Vagina (tissue), 2 donors: ENCODE measurements around the gene ZNF727. TPM values are rescaled to one million over a fixed set of nuclear protein-coding genes. Genes with fewer than 3 reads are reported as not detected.
"Not testable (repeated sequence)": the region's sequence is repeated elsewhere in the genome, so short reads cannot be mapped to it uniquely, and the experiment has no call there.

Experiments
- DNase-seq, 2 donors: peaks; one replicate each; pipeline ENCODE4 v3.0.0-alpha.2; 2017; ENCODE audit errors: extremely low spot score in 2 of 2
- H3K27ac ChIP-seq: fragments of 200-600 bp; sonication (generic); one replicate; pipeline ENCODE4 v1.5.1; 2019
- H3K27me3 ChIP-seq: fragments of 200-600 bp; sonication (generic); one replicate; pipeline ENCODE4 v1.5.1; 2019
- H3K36me3 ChIP-seq, 2 donors: fragments of 200-600 bp; sonication (generic); one replicate each; pipeline ENCODE4 v1.5.1; 2017 to 2019
- H3K4me1 ChIP-seq: fragments of 200-600 bp; sonication (generic); one replicate; pipeline ENCODE4 v1.5.1; 2019
- H3K4me3 ChIP-seq, 2 donors: fragments of 200-600 bp; sonication (generic); 1 replicate in 1 of 2; 2 replicates in 1 of 2; pipeline ENCODE4 v1.5.1; 2016 to 2019
- H3K9me3 ChIP-seq: fragments of 200-600 bp; sonication (generic); one replicate; pipeline ENCODE4 v1.5.1; 2019
- CTCF ChIP-seq, 3 experiments: fragments of 450-650 bp in 2 of 3; fragments of 200-600 bp in 1 of 3; sonication (generic) in 1 of 3; IDR thresholded peaks; one replicate each; pipeline ENCODE4 v1.5.1; 2017 to 2019; ENCODE audit warnings: antibody characterized with exemption in 3 of 3, mild to moderate bottlenecking in 2 of 3, moderate library complexity in 2 of 3
- POLR2A ChIP-seq, 2 donors: fragments of 450-650 bp; IDR thresholded peaks; one replicate each; pipeline ENCODE4 v1.6.1; 2017; ENCODE audit warnings: antibody characterized with exemption in 2 of 2, mild to moderate bottlenecking in 2 of 2, moderate library complexity in 2 of 2
- POLR2AphosphoS5 ChIP-seq, 2 donors: sonication (generic); formaldehyde crosslinking; IDR thresholded peaks; one replicate each; pipeline ENCODE4 v1.9.0; 2017; ENCODE audit warnings: antibody characterized with exemption in 2 of 2, mild to moderate bottlenecking in 2 of 2, low read depth in 1 of 2; ENCODE audit not compliant: insufficient read depth in 1 of 2
- intact Hi-C: fragments of 100-400 bp; cut with DNase I; formaldehyde crosslinking; loops from one replicate; pipeline ENCODE4 v1.15.1; 2023
- total RNA-seq: library from RNA; depleted of rRNA; stranded (reverse); fragments of >200 nt; gene quantifications from one replicate; pipeline ENCODE4 v1.2.3, GENCODE V29; 2016

Gene ZNF727
- 5.4 TPM for total RNA-seq

- H3K9me3 ChIP-seq: no peaks in the 10 kb centered on the region
- H3K27ac ChIP-seq: peak within 1 kb of the TSS; percentile 77
- intact Hi-C loops: no loop called here
- no peak for TF ChIP-seq POLR2A (IDR thresholded peaks at IDR 0.05)
- peak in 1 of 2 donors; percentile 62 for TF ChIP-seq POLR2AphosphoS5 (IDR thresholded peaks at IDR 0.05; ENCODE audit: insufficient read depth in 1 of 2, low read depth in 1 of 2)
- TF ChIP-seq CTCF (IDR thresholded peaks at IDR 0.05): no peak
- no peaks in the 10 kb centered on the region for H3K36me3 ChIP-seq
- H3K4me1 ChIP-seq: peaks cover 22% of the 10 kb centered on the region
- H3K4me3 ChIP-seq: peak within 1 kb of the TSS; percentile 36 to 75
- no peaks in the 10 kb centered on the region for H3K27me3 ChIP-seq
- DNase-seq: no peak
Observed at GRCh38 chr7:64045301-64046040, at the start of gene ZNF727. Gene ZNF727 (plus strand): TSS chr7:64045434. CDS start chr7:64045622, 188 bp downstream.

GRCh38 chr7:63998549-63998948 lies 46.7 kb upstream of the ZNF727 start, which contains the start of gene ZNF722:
Gene ZNF722 (plus strand): TSS chr7:63998849. CDS start chr7:63998962, 113 bp downstream.
- Histone ChIP-seq H3K4me1 (no peaks in the 10 kb centered on the region), H3K36me3 (no peaks in the 10 kb centered on the region), H3K4me3 (no peak within 1 kb of the TSS), H3K27ac (no peak within 1 kb of the TSS), H3K27me3 (no peaks in the 10 kb centered on the region), H3K9me3 (no peaks in the 10 kb centered on the region)
- no peak for TF ChIP-seq CTCF (IDR thresholded peaks at IDR 0.05)
- TF ChIP-seq POLR2A (IDR thresholded peaks at IDR 0.05): no peak
- TF ChIP-seq POLR2AphosphoS5 (IDR thresholded peaks at IDR 0.05; ENCODE audit: insufficient read depth in 1 of 2, low read depth in 1 of 2): no peak
- DNase-seq: no peak
- intact Hi-C loops: no loop called here

GRCh38 chr7:64015496-64015895 lies 29.7 kb upstream of the ZNF727 start:
- H3K27me3 ChIP-seq, intact Hi-C loops, H3K4me3 ChIP-seq, H3K36me3 ChIP-seq, DNase-seq, H3K27ac ChIP-seq, H3K4me1 ChIP-seq: not testable (repeated sequence)
- H3K9me3 ChIP-seq: peaks cover 11% of the 10 kb centered on the region

- DNase-seq: no peak
- Histone ChIP-seq H3K4me1 (no peaks in the 10 kb centered on the region), H3K36me3 (no peaks in the 10 kb centered on the region), H3K27me3 (no peaks in the 10 kb centered on the region), H3K27ac (no peak overlapping the region), H3K4me3 (no peak overlapping the region), H3K9me3 (peaks cover 26% of the 10 kb centered on the region)
- TF ChIP-seq CTCF (IDR thresholded peaks at IDR 0.05) (no peak), POLR2AphosphoS5 (IDR thresholded peaks at IDR 0.05; ENCODE audit: insufficient read depth in 1 of 2, low read depth in 1 of 2) (no peak), POLR2A (IDR thresholded peaks at IDR 0.05) (no peak)
- intact Hi-C loops: no loop called here
Observed at GRCh38 chr7:64035388-64035787, 9.8 kb upstream of the ZNF727 start.

- no peak for DNase-seq
Observed at GRCh38 chr7:64037095-64037494, 8.1 kb upstream of the ZNF727 start.

More at GRCh38 chr7:64037095-64037494, 8.1 kb upstream of the ZNF727 start:
- intact Hi-C loops: no loop called here
- Histone ChIP-seq H3K27ac (no peak overlapping the region), H3K4me1 (no peaks in the 10 kb centered on the region), H3K27me3 (no peaks in the 10 kb centered on the region), H3K9me3 (peaks cover 17% of the 10 kb centered on the region), H3K4me3 (no peak overlapping the region), H3K36me3 (no peaks in the 10 kb centered on the region)
- no peak for TF ChIP-seq POLR2AphosphoS5 (IDR thresholded peaks at IDR 0.05; ENCODE audit: insufficient read depth in 1 of 2, low read depth in 1 of 2)
- no peak for TF ChIP-seq CTCF (IDR thresholded peaks at IDR 0.05)
- no peak for TF ChIP-seq POLR2A (IDR thresholded peaks at IDR 0.05)
